ENCODE measurements around the gene GLRX. TPM values are rescaled to one million over a fixed set of nuclear protein-coding genes. Genes with fewer than 3 reads are reported as not detected.

Gene GLRX
- total RNA-seq, 2 donors from 2014 or later, result 109 to 408 TPM

- DNase-seq (ENCODE audit: low spot score), result no peak
- Mint-ChIP-seq H3K9me3 (no peaks in the 10 kb centered on the region), H3K4me3 (no peak overlapping the region), H3K4me1 (ENCODE audit: low read depth in 2 of 2) (peaks cover 10 to 15% of the 10 kb centered on the region in 2 donors), H3K36me3 (no peaks in the 10 kb centered on the region), H3K27me3 (no peaks in the 10 kb centered on the region), H3K27ac (peak overlapping the region in 1 of 2 donors; percentile 23)
- no peak for ATAC-seq
Measured at GRCh38 chr5:95784514-95785302, 37.8 kb downstream of the GLRX start.

DNA sequence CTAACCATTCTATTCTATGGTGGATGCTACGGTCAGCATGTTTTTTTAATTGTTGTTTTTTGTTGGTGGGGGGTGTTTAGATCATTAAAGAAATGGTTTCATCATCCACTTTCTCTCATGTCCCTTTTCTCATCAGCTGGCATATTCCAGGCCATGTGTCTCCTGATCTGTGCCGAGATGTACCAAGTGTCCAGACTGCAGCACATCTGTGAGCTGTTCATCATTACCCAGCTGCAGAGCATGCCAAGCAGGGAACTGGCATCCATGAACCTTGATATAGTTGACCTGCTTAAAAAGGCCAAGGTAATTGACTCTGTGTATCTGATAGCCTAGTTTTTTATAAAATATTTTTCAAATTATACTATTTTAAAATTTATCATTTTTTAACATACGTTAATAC is 38.9 kb downstream of the GLRX start:
- Mint-ChIP-seq H3K36me3 (no peaks in the 10 kb centered on the region), H3K4me3 (no peak overlapping the region), H3K27me3 (no peaks in the 10 kb centered on the region), H3K4me1 (ENCODE audit: low read depth in 2 of 2) (peaks cover 21 to 23% of the 10 kb centered on the region in 2 donors), H3K9me3 (no peaks in the 10 kb centered on the region), H3K27ac (no peak overlapping the region)
- no peak for DNase-seq (ENCODE audit: low spot score)
- ATAC-seq, result no peak

- no peak for DNase-seq (ENCODE audit: low spot score)
- no peaks in the 10 kb centered on the region for H3K9me3 Mint-ChIP-seq
- H3K27ac Mint-ChIP-seq, result no peak overlapping the region
- peaks cover 23 to 24% of the 10 kb centered on the region in 2 donors for H3K4me1 Mint-ChIP-seq (ENCODE audit: low read depth in 2 of 2)
- no peak overlapping the region for H3K4me3 Mint-ChIP-seq
- no peaks in the 10 kb centered on the region for H3K27me3 Mint-ChIP-seq
- H3K36me3 Mint-ChIP-seq, result no peaks in the 10 kb centered on the region
- ATAC-seq, result no peak
Measured at GRCh38 chr5:95782181-95782580, 40.3 kb downstream of the GLRX start.

DNA sequence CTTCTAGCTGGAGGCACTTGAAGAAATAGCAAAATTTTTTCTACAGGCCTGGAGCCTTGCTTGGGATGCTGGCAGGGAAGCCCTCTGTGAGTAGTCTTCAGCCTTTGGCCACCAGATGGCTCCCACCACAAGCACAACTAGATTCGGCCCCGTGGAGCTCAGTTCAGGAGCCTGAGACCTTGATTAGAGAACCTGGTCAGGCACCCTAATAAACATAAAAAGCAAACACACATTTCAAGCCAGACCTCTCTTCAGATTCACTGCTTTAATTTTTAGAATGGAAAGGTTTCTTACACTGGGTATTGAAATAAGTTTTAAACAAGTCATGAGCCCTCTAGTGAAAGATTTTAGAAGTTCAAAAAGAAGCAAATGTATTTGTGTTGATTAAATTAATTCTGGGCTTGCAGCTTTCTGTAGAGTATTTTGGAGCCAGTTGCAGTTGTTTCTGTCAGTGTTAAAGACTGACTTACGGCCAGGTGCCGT is 41.4 kb downstream of the GLRX start:
- peak overlapping the region; percentile 10 for H3K4me3 Mint-ChIP-seq
- no peaks in the 10 kb centered on the region for H3K9me3 Mint-ChIP-seq
- no peaks in the 10 kb centered on the region for H3K27me3 Mint-ChIP-seq
- H3K27ac Mint-ChIP-seq, result peak overlapping the region; percentile 61 to 68
- peaks cover 23 to 24% of the 10 kb centered on the region in 2 donors for H3K4me1 Mint-ChIP-seq (ENCODE audit: low read depth in 2 of 2)
- ATAC-seq, result peak; percentile 88 to 94
- no peaks in the 10 kb centered on the region for H3K36me3 Mint-ChIP-seq
- peak; percentile 75 for DNase-seq (ENCODE audit: low spot score)

- ATAC-seq, result no peak
- Mint-ChIP-seq H3K9me3 (no peaks in the 10 kb centered on the region), H3K27ac (peak overlapping the region; percentile 61 to 68), H3K4me1 (ENCODE audit: low read depth in 2 of 2) (peaks cover 23 to 24% of the 10 kb centered on the region in 2 donors), H3K4me3 (no peak overlapping the region), H3K36me3 (no peaks in the 10 kb centered on the region), H3K27me3 (no peaks in the 10 kb centered on the region)
- DNase-seq (ENCODE audit: low spot score), result no peak
Measured at GRCh38 chr5:95780597-95780996, 41.9 kb downstream of the GLRX start.

GRCh38 chr5:95779611-95780010 is 42.9 kb downstream of the GLRX start:
- H3K27ac Mint-ChIP-seq, result peak overlapping the region; percentile 25 to 75
- H3K36me3 Mint-ChIP-seq, result no peaks in the 10 kb centered on the region
- peaks cover 23 to 24% of the 10 kb centered on the region in 2 donors for H3K4me1 Mint-ChIP-seq (ENCODE audit: low read depth in 2 of 2)
- DNase-seq (ENCODE audit: low spot score), result no peak
- no peaks in the 10 kb centered on the region for H3K9me3 Mint-ChIP-seq
- peak overlapping the region; percentile 27 for H3K4me3 Mint-ChIP-seq
- H3K27me3 Mint-ChIP-seq, result no peaks in the 10 kb centered on the region
- no peak for ATAC-seq

GRCh38 chr5:95778713-95779436 is 43.7 kb downstream of the GLRX start:
- Mint-ChIP-seq H3K27me3 (no peaks in the 10 kb centered on the region), H3K4me3 (peak overlapping the region; percentile 27), H3K9me3 (no peaks in the 10 kb centered on the region), H3K36me3 (no peaks in the 10 kb centered on the region), H3K4me1 (ENCODE audit: low read depth in 2 of 2) (peaks cover 28 to 30% of the 10 kb centered on the region in 2 donors), H3K27ac (peak overlapping the region; percentile 25 to 75)
- DNase-seq (ENCODE audit: low spot score), result no peak
- peak; percentile 43 to 57 for ATAC-seq

- H3K4me1 Mint-ChIP-seq (ENCODE audit: low read depth in 2 of 2), result peaks cover 40 to 42% of the 10 kb centered on the region in 2 donors
- H3K27ac Mint-ChIP-seq, result no peak overlapping the region
- H3K4me3 Mint-ChIP-seq, result no peak overlapping the region
- no peaks in the 10 kb centered on the region for H3K27me3 Mint-ChIP-seq
- H3K36me3 Mint-ChIP-seq, result no peaks in the 10 kb centered on the region
- ATAC-seq (no peak), DNase-seq (ENCODE audit: low spot score) (no peak)
- H3K9me3 Mint-ChIP-seq, result no peaks in the 10 kb centered on the region
Measured at GRCh38 chr5:95777441-95777840, 45.1 kb downstream of the GLRX start.

DNA sequence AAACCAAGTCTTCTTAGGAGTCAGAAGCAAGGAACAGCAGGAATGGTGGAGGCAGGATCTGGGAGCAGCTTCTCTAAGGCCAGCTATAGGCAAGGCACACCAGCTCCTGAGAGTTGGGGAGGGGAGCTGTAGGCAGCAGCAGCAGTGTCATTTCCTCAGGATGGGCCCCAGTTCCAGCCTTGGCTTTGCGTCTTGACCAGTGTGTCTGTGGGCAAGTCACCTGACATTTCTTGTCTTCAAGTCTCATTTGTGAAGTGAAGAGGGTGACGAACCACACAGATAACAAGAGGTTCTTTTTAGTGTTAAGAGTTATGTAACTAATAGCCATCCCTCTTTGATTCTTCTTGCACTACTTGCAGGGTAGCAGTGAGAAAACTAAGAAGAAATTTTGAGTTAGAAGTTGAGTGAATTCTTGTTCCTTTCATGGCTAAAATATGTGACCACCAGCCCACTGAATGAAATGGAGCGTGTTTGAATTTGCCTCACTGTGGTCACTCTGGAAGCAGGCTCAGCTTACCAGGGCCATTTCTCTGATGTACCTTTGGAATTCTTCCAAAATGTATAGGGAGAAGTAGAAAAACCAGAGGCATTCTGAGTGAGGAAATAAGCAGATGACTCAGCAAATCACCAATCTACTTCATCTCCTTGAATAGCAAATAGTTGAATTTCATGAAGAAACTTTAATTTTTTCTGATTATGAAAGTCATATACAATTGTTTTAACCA is 49.0 kb downstream of the GLRX start:
- peak overlapping the region; percentile 71 to 89 for H3K27ac Mint-ChIP-seq

GRCh38 chr5:95771892-95772291 is 50.6 kb downstream of the GLRX start:
- ATAC-seq (no peak), DNase-seq (ENCODE audit: low spot score) (no peak)
- peaks cover 19% of the 10 kb centered on the region in 2 donors for H3K4me1 Mint-ChIP-seq (ENCODE audit: low read depth in 2 of 2)
- H3K27ac Mint-ChIP-seq, result no peak overlapping the region
- H3K36me3 Mint-ChIP-seq, result peaks cover 4% of the 10 kb centered on the region
- H3K27me3 Mint-ChIP-seq, result no peaks in the 10 kb centered on the region
- H3K4me3 Mint-ChIP-seq, result no peak overlapping the region
- H3K9me3 Mint-ChIP-seq, result no peaks in the 10 kb centered on the region

More for the DNA sequence above, 49.0 kb downstream of the GLRX start:
- Mint-ChIP-seq H3K27me3 (no peaks in the 10 kb centered on the region), H3K4me1 (ENCODE audit: low read depth in 2 of 2) (peaks cover 19 to 20% of the 10 kb centered on the region in 2 donors), H3K4me3 (no peak overlapping the region), H3K9me3 (no peaks in the 10 kb centered on the region), H3K36me3 (peaks cover 4% of the 10 kb centered on the region)
- DNase-seq (ENCODE audit: low spot score) (peak; percentile 64), ATAC-seq (peak; percentile 62 to 76)

GRCh38 chr5:95770830-95771708 is 51.5 kb downstream of the GLRX start:
- no peaks in the 10 kb centered on the region for H3K27me3 Mint-ChIP-seq
- ATAC-seq (no peak), DNase-seq (ENCODE audit: low spot score) (no peak)
- H3K9me3 Mint-ChIP-seq, result no peaks in the 10 kb centered on the region
- H3K27ac Mint-ChIP-seq, result no peak overlapping the region
- H3K4me1 Mint-ChIP-seq (ENCODE audit: low read depth in 2 of 2), result peaks cover 19% of the 10 kb centered on the region in 2 donors
- H3K4me3 Mint-ChIP-seq, result no peak overlapping the region
- peaks cover 4% of the 10 kb centered on the region for H3K36me3 Mint-ChIP-seq

DNA sequence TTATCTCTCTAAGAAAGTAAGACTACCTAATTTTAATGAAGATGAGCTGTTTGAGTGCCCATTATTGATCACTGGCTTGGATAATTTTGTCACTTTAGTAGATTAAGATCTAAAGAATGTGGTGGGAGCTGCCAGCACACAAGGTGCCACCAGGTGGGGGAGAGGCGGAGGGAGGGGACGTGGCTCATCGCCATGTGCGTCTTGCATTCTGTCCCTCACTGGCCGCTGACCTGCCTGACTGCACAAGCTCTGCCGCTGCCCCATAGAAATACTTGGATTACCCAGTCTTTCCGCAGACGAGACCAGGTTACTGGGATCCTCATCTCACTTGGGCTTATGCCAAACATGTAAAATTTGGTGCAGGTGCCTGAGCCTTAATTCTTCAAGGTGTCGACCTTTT is 53.8 kb downstream of the GLRX start:
- DNase-seq (ENCODE audit: low spot score), result no peak
- Mint-ChIP-seq H3K36me3 (peaks cover 4% of the 10 kb centered on the region), H3K4me1 (ENCODE audit: low read depth in 2 of 2) (peaks cover 11 to 15% of the 10 kb centered on the region in 2 donors), H3K27ac (no peak overlapping the region), H3K9me3 (no peaks in the 10 kb centered on the region), H3K27me3 (no peaks in the 10 kb centered on the region), H3K4me3 (no peak overlapping the region)
- ATAC-seq, result no peak

- DNase-seq (ENCODE audit: low spot score) (no peak), ATAC-seq (no peak)
- H3K9me3 Mint-ChIP-seq, result no peaks in the 10 kb centered on the region
- peak overlapping the region in 1 of 2 donors; percentile 54 for H3K27ac Mint-ChIP-seq
- no peaks in the 10 kb centered on the region for H3K36me3 Mint-ChIP-seq
- no peaks in the 10 kb centered on the region for H3K27me3 Mint-ChIP-seq
- H3K4me1 Mint-ChIP-seq (ENCODE audit: low read depth in 2 of 2), result peaks cover 22 to 33% of the 10 kb centered on the region in 2 donors
- no peak overlapping the region for H3K4me3 Mint-ChIP-seq
Measured at GRCh38 chr5:95763941-95764340, 58.6 kb downstream of the GLRX start.

Measured in natural killer cell treated with Interleukin-12 subunit alpha and Interleukin-12 subunit beta and Interleukin-15 and Interleukin-18, amount 100 ng/mL, for 72 hours (primary cell).